Chondrocyte (in vitro differentiated cells): ENCODE results near the gene CDCA7L. TPM values are rescaled to one million over a fixed set of nuclear protein-coding genes. Genes with fewer than 3 reads are reported as not detected.

Source experiments
- DNase-seq: peaks from one replicate; pipeline ENCODE4 v3.0.0; 2021; ENCODE audit warnings: mixed read lengths, low spot score
- H3K27ac Mint-ChIP-seq: one replicate; pipeline ENCODE4 v1.8.0; 2021; ENCODE audit warnings: mild to moderate bottlenecking, moderate library complexity, mixed read lengths; ENCODE audit not compliant: unreplicated experiment
- H3K27me3 Mint-ChIP-seq: 2 replicates; pipeline ENCODE4 v1.8.0; 2021; ENCODE audit warnings: low read depth, mixed read lengths
- H3K36me3 Mint-ChIP-seq: 2 replicates; pipeline ENCODE4 v1.8.0; 2021; ENCODE audit warnings: low read depth, mixed read lengths
- H3K4me1 Mint-ChIP-seq: 2 replicates; pipeline ENCODE4 v1.8.0; 2021; ENCODE audit warnings: low read depth, mild to moderate bottlenecking, mixed read lengths
- H3K4me3 Mint-ChIP-seq: one replicate; pipeline ENCODE4 v1.8.0; 2021; ENCODE audit warnings: mild to moderate bottlenecking, moderate library complexity, mixed read lengths; ENCODE audit not compliant: unreplicated experiment
- H3K9me3 Mint-ChIP-seq: 2 replicates; pipeline ENCODE4 v1.8.0; 2021; ENCODE audit warnings: low read depth, mixed read lengths
- total RNA-seq: library from RNA; stranded (reverse); gene quantifications from 3 replicates; pipeline ENCODE4 v1.2.1, GENCODE V29; 2021
- TF ChIP-seq, protein P1 (sequence below): fragments of 200-600 bp; sonication (generic); IDR thresholded peaks from 2 replicates; pipeline ENCODE4 v1.5.0; 2021; ENCODE audit warnings: antibody characterized with exemption, mild to moderate bottlenecking, moderate library complexity

Gene CDCA7L
- total RNA-seq, 1 donor from 2014 or later: 13.3 TPM

DNA sequence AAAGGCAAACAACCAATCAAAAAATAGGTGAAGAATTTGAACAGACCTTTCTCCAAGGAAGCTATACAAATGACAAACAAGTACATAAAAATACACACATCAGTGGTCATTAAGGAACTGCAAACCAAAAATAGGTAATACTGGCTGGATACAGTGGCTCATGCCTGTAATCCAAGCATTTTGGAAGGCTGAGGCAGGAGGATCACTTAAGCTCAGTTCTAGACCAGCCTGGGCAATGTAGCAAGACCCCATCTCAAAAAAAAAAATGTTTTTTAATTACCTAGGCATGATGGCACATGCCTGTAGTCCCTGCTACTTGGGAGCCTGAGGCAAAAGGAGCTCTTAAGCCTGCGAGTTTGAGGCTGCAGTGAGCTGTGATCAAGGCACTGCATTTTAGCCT is 19.3 kb downstream of the CDCA7L start:
- TF ChIP-seq, protein P1, sequence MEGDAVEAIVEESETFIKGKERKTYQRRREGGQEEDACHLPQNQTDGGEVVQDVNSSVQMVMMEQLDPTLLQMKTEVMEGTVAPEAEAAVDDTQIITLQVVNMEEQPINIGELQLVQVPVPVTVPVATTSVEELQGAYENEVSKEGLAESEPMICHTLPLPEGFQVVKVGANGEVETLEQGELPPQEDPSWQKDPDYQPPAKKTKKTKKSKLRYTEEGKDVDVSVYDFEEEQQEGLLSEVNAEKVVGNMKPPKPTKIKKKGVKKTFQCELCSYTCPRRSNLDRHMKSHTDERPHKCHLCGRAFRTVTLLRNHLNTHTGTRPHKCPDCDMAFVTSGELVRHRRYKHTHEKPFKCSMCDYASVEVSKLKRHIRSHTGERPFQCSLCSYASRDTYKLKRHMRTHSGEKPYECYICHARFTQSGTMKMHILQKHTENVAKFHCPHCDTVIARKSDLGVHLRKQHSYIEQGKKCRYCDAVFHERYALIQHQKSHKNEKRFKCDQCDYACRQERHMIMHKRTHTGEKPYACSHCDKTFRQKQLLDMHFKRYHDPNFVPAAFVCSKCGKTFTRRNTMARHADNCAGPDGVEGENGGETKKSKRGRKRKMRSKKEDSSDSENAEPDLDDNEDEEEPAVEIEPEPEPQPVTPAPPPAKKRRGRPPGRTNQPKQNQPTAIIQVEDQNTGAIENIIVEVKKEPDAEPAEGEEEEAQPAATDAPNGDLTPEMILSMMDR: no peak
- H3K4me3 Mint-ChIP-seq: no peak overlapping the region
- H3K36me3 Mint-ChIP-seq: peaks cover 15% of the 10 kb centered on the region
- H3K9me3 Mint-ChIP-seq: peaks cover 18% of the 10 kb centered on the region
- H3K4me1 Mint-ChIP-seq: peaks cover 3% of the 10 kb centered on the region
- no peaks in the 10 kb centered on the region for H3K27me3 Mint-ChIP-seq
- no peak for DNase-seq
- H3K27ac Mint-ChIP-seq: no peak overlapping the region

DNA sequence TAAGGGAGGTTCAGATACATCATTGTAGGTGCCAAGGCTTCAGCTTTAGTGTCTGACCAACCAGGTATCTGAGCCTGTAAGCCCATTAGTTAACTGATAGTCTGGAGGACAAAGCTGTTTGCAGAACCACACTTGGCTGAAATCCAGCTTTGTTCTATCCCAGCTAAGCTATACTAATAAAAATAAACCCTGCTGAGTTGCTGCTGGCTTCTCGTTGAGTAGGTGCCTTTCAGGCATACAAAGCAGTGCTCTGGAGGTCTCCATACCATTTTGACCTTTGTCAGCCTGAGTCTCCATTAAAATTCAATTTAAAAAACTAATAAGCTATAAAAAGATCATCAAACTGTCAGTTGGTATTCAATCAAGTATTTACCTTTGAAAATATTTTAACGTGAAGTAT is 22.0 kb downstream of the CDCA7L start:
- H3K4me1 Mint-ChIP-seq: peaks cover 3% of the 10 kb centered on the region
- H3K4me3 Mint-ChIP-seq: no peak overlapping the region
- peaks cover 5% of the 10 kb centered on the region for H3K36me3 Mint-ChIP-seq
- DNase-seq: no peak
- TF ChIP-seq, protein P1: no peak
- no peak overlapping the region for H3K27ac Mint-ChIP-seq
- H3K9me3 Mint-ChIP-seq: peaks cover 8% of the 10 kb centered on the region
- H3K27me3 Mint-ChIP-seq: no peaks in the 10 kb centered on the region

DNA sequence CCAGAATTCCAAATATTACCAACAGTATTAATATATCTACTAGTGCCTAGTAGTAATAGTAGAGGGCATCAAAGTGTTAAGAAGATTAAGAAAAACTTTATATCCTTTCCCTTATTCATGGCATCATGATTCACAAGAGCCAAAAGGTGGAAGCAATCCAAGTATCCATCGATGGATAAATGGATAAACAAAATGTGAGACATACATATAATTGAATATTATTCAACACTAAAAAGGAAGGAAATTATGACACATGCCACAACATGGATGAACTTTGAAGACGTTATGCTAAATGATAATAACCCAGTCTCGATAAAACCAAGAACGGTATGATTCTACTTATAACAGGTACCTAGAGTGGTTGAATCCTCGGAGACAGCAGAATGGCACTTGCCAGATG is 23.1 kb downstream of the CDCA7L start:
- H3K27me3 Mint-ChIP-seq: no peaks in the 10 kb centered on the region
- TF ChIP-seq, protein P1: no peak

DNA sequence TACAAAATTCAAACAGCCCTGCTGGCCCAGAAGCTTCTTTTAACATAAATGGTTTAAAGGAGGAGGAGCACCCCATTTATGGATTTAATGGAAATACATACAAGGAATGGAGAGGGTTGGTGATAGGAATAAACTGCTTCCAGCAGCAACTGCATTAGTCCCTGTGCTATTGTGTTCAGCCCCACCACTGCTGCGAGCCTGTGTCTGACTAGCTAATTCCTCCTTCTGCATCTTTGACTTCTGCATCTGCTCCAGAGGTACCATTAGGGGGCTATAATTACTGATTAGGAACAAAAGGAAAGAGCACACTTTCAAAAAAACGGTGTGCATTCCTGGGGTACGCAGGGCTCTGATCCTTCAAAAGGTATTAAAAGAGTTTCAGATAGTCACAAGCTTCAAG is 24.8 kb downstream of the CDCA7L start:
- H3K27ac Mint-ChIP-seq: no peak overlapping the region
- no peak overlapping the region for H3K4me3 Mint-ChIP-seq
- TF ChIP-seq, protein P1: no peak
- no peaks in the 10 kb centered on the region for H3K9me3 Mint-ChIP-seq
- no peaks in the 10 kb centered on the region for H3K27me3 Mint-ChIP-seq
- no peak for DNase-seq
- H3K36me3 Mint-ChIP-seq: peaks cover 2% of the 10 kb centered on the region
- peaks cover 3% of the 10 kb centered on the region for H3K4me1 Mint-ChIP-seq

More for the DNA sequence above, 23.1 kb downstream of the CDCA7L start:
- H3K4me3 Mint-ChIP-seq: no peak overlapping the region
- no peak overlapping the region for H3K27ac Mint-ChIP-seq
- peaks cover 6% of the 10 kb centered on the region for H3K9me3 Mint-ChIP-seq
- H3K36me3 Mint-ChIP-seq: peaks cover 4% of the 10 kb centered on the region
- DNase-seq: no peak
- H3K4me1 Mint-ChIP-seq: peaks cover 3% of the 10 kb centered on the region

DNA sequence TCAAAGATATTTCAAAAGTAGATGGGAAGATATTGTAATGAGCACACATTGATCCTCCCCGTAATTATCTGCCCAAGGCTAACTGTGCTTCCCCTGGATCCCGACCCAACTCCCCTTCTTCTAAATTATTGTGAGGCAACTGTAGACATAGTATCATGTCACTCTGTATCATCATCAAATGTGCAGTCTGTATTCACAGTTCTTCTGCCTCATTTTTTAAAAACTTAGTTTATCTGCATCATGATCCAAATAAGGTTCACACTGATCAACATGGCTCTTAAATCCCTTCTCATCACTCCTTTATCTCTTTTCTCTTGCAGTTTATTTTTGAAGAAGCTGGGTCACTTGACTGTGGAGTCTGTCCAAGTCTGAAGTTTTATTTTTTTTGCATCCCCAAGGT is 27.5 kb downstream of the CDCA7L start:
- Mint-ChIP-seq H3K27me3 (no peaks in the 10 kb centered on the region), H3K27ac (no peak overlapping the region), H3K9me3 (no peaks in the 10 kb centered on the region), H3K36me3 (peaks cover 10% of the 10 kb centered on the region), H3K4me3 (no peak overlapping the region), H3K4me1 (no peaks in the 10 kb centered on the region)
- TF ChIP-seq, protein P1: no peak
- DNase-seq: no peak
